ENCODE measurements around the gene CHAD. TPM values are rescaled to one million over a fixed set of nuclear protein-coding genes. Genes with fewer than 3 reads are reported as not detected.

The CHAD gene
- total RNA-seq, 2 donors from 2014 or later, result not detected

DNA sequence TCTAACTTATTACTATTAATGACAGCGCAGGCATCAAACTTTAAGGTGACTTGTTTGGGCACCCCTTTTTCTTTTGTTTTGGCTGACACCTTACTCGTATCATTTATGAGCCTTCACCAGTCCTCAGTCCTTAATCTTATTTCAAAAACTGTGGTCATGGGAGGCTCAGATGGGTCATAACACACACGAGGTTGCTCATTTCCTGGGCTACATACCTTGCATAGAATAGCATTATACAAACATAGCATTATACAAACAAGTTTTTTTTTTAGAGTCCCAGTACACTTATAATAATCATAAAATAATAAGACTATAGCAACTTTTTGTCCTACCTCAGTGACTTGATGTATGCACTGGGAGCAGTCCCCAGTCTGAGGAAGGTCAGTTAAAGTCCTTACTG, 53.9 kb downstream of the CHAD start:
- Mint-ChIP-seq H3K36me3 (no peaks in the 10 kb centered on the region), H3K27ac (no peak overlapping the region), H3K4me3 (no peak overlapping the region), H3K27me3 (peaks cover 12 to 20% of the 10 kb centered on the region in 2 donors), H3K4me1 (ENCODE audit: low read depth in 2 of 2) (no peaks in the 10 kb centered on the region), H3K9me3 (no peaks in the 10 kb centered on the region)
- ATAC-seq, result no peak
- no peak for DNase-seq (ENCODE audit: low spot score)

Other genes starting within 250 kb of the CHAD start
- not detected for gene TMEM92, start 194.4 kb downstream of the CHAD start, total RNA-seq
- gene XYLT2, start 122.8 kb downstream of the CHAD start, total RNA-seq, result 10 to 100 TPM; 19.6 to 27.1 TPM
- gene MRPL27, start 95.7 kb downstream of the CHAD start, total RNA-seq, result 10 to 100 TPM; 62.7 to 77.7 TPM
- 10 to 100 TPM; 15.8 to 40.2 TPM for gene EME1, start 95.7 kb downstream of the CHAD start, total RNA-seq
- 100 to 1,000 TPM in 1 of 2 donors, 10 to 100 TPM in 1; 90.8 to 138 TPM for gene LRRC59, start 71.4 kb downstream of the CHAD start, total RNA-seq
- 10 to 100 TPM in 1 of 2 donors, 1 to 10 TPM in 1; 6.9 to 13.4 TPM for gene ACSF2, start 42.7 kb downstream of the CHAD start, total RNA-seq
- 10 to 100 TPM; 34.3 to 54.2 TPM for gene RSAD1, start 10.0 kb upstream of the CHAD start, total RNA-seq
- gene MYCBPAP, start 39.6 kb upstream of the CHAD start, total RNA-seq, result 1 to 10 TPM; 1.1 to 2.8 TPM
- gene EPN3, start 63.9 kb upstream of the CHAD start, total RNA-seq, result not detected
- 10 to 100 TPM; 15.3 to 25.6 TPM for gene SPATA20, start 78.3 kb upstream of the CHAD start, total RNA-seq
- not detected for gene CACNA1G, start 91.8 kb upstream of the CHAD start, total RNA-seq
- gene ABCC3, start 166.0 kb upstream of the CHAD start, total RNA-seq, result not detected
- gene ANKRD40, start 239.0 kb upstream of the CHAD start, total RNA-seq, result 10 to 100 TPM; 38.4 to 44.7 TPM

Data from natural killer cell treated with Interleukin-12 subunit alpha and Interleukin-12 subunit beta and Interleukin-15 and Interleukin-18, amount 100 ng/mL, for 72 hours (primary cell).